GM18499 (cell line): ENCODE data around the gene MPZL2.

Source experiments
- ATAC-seq: cut with Tn5 transposase; IDR thresholded peaks from one replicate; pipeline ENCODE4 v1.9.1; 2021; ENCODE audit warnings: moderate number of reproducible peaks; ENCODE audit not compliant: insufficient read depth, unreplicated experiment

The MPZL2 gene

GRCh38 chr11:118245936-118246562 lies 18.0 kb downstream of the MPZL2 start:
- ATAC-seq, result no peak

GRCh38 chr11:118243993-118244762 lies 19.9 kb downstream of the MPZL2 start:
- ATAC-seq, result no peak

- no peak for ATAC-seq
Measured at GRCh38 chr11:118243161-118243560, 20.9 kb downstream of the MPZL2 start.

- no peak for ATAC-seq
Measured at GRCh38 chr11:118241764-118242098, 22.4 kb downstream of the MPZL2 start.

- ATAC-seq, result peak; percentile 93
Measured at GRCh38 chr11:118240999-118241763, 22.9 kb downstream of the MPZL2 start.

GRCh38 chr11:118239509-118240205 lies 24.4 kb downstream of the MPZL2 start:
- ATAC-seq, result no peak

- no peak for ATAC-seq
Measured at GRCh38 chr11:118238929-118239328, 25.2 kb downstream of the MPZL2 start.

- ATAC-seq, result no peak
Measured at GRCh38 chr11:118238421-118238820, 25.7 kb downstream of the MPZL2 start.

GRCh38 chr11:118236170-118236569 lies 27.9 kb downstream of the MPZL2 start:
- ATAC-seq, result no peak

GRCh38 chr11:118234833-118235232 lies 29.3 kb downstream of the MPZL2 start:
- no peak for ATAC-seq

GRCh38 chr11:118233850-118234249 lies 30.2 kb downstream of the MPZL2 start:
- ATAC-seq, result no peak

GRCh38 chr11:118233377-118233776 lies 30.7 kb downstream of the MPZL2 start:
- no peak for ATAC-seq

GRCh38 chr11:118232659-118233058 lies 31.4 kb downstream of the MPZL2 start:
- no peak for ATAC-seq

GRCh38 chr11:118231461-118231860 lies 32.6 kb downstream of the MPZL2 start:
- ATAC-seq, result no peak

GRCh38 chr11:118230088-118230487 lies 34.0 kb downstream of the MPZL2 start:
- ATAC-seq, result no peak

GRCh38 chr11:118229274-118229847 lies 34.7 kb downstream of the MPZL2 start:
- no peak for ATAC-seq

- ATAC-seq, result peak; percentile 37
Measured at GRCh38 chr11:118227865-118228785, 36.0 kb downstream of the MPZL2 start.

GRCh38 chr11:118226781-118227180 lies 37.3 kb downstream of the MPZL2 start:
- ATAC-seq, result no peak

GRCh38 chr11:118226296-118226695 lies 37.8 kb downstream of the MPZL2 start:
- ATAC-seq, result no peak
